GM12891 (cell line): Measurements from ENCODE around the gene CELA3B.
"Not testable (repeated sequence)": the region's sequence is repeated elsewhere in the genome, so short reads cannot be mapped to it uniquely, and the experiment has no call there.

ENCODE experiments used
- DNase-seq: peaks from one replicate; pipeline ENCODE4 v3.0.0; 2011; ENCODE audit warnings: low spot score; ENCODE audit not compliant: insufficient read length
- FAIRE-seq: peaks from 2 replicates; lab custom pipeline; 2011; peaks lifted over from hg19 to GRCh38; lab: Jason Lieb, UNC
- PAX5 ChIP-seq: IDR thresholded peaks from 2 replicates; pipeline ENCODE4 v1.6.1; 2011; ENCODE audit warnings: low read length, moderate library complexity, mild to moderate bottlenecking; ENCODE audit not compliant: insufficient read depth, severe bottlenecking
- POLR2A ChIP-seq: IDR thresholded peaks from 2 replicates; pipeline ENCODE4 v1.6.1; 2011; ENCODE audit warnings: low read depth, low read length, control low read depth
- POLR2AphosphoS5 ChIP-seq: IDR thresholded peaks from 2 replicates; pipeline ENCODE4 v1.6.1; 2011; ENCODE audit warnings: low read depth, low read length, control low read depth
- POU2F2 ChIP-seq: IDR thresholded peaks from 2 replicates; pipeline ENCODE4 v1.6.1; 2011; ENCODE audit warnings: low read depth, mild to moderate bottlenecking, control low read depth, low read length, moderate library complexity
- SPI1 ChIP-seq: IDR thresholded peaks from 2 replicates; pipeline ENCODE4 v1.6.1; 2011; ENCODE audit warnings: low read depth, low read length, control low read depth
- TAF1 ChIP-seq: IDR thresholded peaks from 2 replicates; pipeline ENCODE4 v1.6.1; 2011; ENCODE audit warnings: low read depth, low read length, control low read depth

CELA3B gene

GRCh38 chr1:22018583-22019559 is 42.0 kb downstream of the CELA3B start:
- peak; percentile 36; the same call in 1 of the 2 replicates for TF ChIP-seq POLR2A
- TF ChIP-seq POU2F2, result peak; percentile 52; the same call in 1 of the 2 replicates
- no peak for TF ChIP-seq POLR2AphosphoS5
- peak; percentile 84 for TF ChIP-seq SPI1
- DNase-seq (peak; percentile 49), FAIRE-seq (peak; percentile 90)

DNA sequence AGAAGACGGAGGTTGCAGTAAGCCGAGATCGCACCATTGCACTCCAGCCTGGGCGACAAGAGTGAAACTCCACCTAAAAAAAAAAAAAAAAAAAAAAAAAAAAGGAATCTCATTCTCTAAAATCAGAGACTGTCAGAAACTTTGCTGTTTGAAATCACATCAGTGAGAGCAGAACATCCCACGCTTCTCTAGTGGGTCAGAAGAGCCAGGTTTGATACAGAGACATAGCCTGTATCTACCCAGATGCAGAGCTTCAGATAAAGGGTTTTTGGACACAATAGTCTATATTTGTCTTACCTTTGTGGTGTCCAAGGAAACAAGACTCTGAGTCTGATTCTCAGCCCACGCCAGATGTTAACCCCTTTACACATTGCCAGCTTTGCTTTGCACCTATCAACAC is 44.2 kb downstream of the CELA3B start:
- TF ChIP-seq TAF1 (no peak), POLR2A (no peak), PAX5 (no peak), SPI1 (no peak), POU2F2 (no peak), POLR2AphosphoS5 (no peak)
- no peak for FAIRE-seq
- DNase-seq, result no peak

DNA sequence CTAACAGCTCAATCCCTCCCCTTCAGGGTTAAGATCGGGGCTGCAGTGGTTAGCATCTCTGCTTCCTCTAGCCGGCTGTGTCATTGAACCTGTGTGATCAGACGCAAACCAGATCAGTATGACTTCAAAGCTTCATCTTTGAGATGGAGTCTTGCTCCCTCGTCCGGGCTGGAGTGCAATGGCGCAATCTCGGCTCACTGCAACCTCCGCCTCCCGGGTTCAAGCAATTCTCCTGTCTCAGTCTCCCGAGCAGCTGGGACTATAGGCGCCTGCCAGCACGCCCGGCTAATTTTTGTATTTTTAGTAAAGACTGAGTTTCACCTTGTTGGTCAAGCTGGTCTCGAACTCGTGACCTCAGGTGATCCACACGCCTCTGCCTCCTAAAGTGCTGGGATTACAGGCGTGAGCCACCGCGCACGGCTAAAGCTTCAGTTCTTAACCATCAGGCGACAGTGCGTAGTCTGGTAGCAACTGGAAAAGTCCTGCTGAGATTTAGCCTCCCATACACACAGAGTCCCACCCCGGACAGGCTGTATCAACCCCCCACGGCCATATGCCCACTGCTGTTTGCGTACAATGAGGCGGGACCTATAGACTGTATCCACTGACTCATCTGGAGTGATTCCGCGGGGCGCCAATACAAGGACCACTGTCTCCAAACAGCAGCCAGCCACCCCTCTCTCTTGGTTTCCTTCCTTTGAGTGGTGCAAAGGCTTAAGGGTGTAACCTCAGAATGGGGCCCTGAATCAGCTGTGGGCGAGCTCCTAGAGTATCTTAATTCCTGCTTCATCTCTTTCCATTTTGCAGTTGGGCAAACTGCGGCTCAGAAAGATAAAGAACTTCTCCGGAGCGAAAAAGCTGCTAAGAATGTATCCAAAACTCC is 47.9 kb downstream of the CELA3B start:
- DNase-seq (no peak), FAIRE-seq (no peak)
- TF ChIP-seq SPI1, result no peak
- TF ChIP-seq POLR2AphosphoS5, result no peak
- no peak for TF ChIP-seq POLR2A
- no peak for TF ChIP-seq POU2F2
- no peak for TF ChIP-seq TAF1
- TF ChIP-seq PAX5, result no peak

- FAIRE-seq (peak; percentile 93), DNase-seq (peak; percentile 54)
- peak; percentile 94 for TF ChIP-seq POLR2A
- TF ChIP-seq TAF1, result peak; percentile 62
- TF ChIP-seq SPI1, result peak; percentile 8; the same call in 1 of the 2 replicates
- peak; percentile 76; the same call in 1 of the 2 replicates for TF ChIP-seq POU2F2
- peak; percentile 93 for TF ChIP-seq POLR2AphosphoS5
- TF ChIP-seq PAX5, result no peak
Observed at GRCh38 chr1:22025368-22026155, 48.7 kb downstream of the CELA3B start.

DNA sequence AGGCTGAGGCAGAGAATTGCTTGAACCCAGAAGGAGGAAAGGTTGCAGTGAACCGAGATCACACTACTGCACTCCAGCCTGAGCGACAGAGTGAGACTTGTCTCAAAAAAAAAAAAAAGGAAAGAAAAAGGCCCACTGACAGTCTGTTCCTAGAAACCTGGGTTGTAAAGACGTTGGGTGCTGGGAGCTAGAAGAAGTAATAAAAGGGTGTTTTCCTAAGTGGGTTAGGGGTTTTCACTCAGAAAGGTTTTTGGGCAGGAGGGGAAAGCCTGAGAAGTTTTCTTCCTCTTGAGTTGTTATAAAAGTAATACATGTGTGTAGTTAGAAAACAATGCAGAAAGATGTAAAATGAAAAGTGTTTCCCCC is 50.1 kb downstream of the CELA3B start:
- DNase-seq (no peak), FAIRE-seq (no peak)
- no peak for TF ChIP-seq PAX5
- no peak for TF ChIP-seq POLR2A
- no peak for TF ChIP-seq TAF1
- no peak for TF ChIP-seq POLR2AphosphoS5
- TF ChIP-seq SPI1, result no peak
- no peak for TF ChIP-seq POU2F2

DNA sequence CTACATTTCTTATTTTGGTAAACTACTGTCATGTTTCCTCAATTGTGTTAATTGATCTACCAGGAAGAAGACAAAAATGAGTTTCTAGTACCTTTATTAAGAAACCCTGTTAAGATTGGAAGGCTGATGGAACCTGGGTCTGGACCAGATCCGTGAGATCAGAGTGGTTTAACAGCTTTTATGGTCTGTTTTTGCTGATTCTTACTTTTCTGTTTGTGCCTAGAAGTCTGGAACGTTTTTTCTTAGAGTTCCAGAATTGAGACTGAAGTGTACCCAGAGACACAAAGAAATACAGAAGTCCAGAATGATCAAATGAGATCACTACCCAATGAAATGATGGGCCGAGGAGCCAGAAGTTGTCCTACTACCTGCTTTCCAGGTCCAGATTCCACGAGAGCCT is 53.2 kb downstream of the CELA3B start:
- TF ChIP-seq PAX5 (no peak), TAF1 (no peak), POLR2A (no peak), SPI1 (no peak), POLR2AphosphoS5 (no peak), POU2F2 (no peak)
- FAIRE-seq (no peak), DNase-seq (no peak)

- no peak for FAIRE-seq
- no peak for TF ChIP-seq POLR2A
- DNase-seq, result no peak
Observed at GRCh38 chr1:22030473-22030872, 53.7 kb downstream of the CELA3B start.

- DNase-seq (no peak), FAIRE-seq (peak; percentile 71)
- TF ChIP-seq POLR2A (no peak), SPI1 (0 out of 2 replicates have a peak, but pooled peaks have one; percentile 16), POU2F2 (no peak)
Observed at GRCh38 chr1:22031214-22031962, 54.6 kb downstream of the CELA3B start.

DNA sequence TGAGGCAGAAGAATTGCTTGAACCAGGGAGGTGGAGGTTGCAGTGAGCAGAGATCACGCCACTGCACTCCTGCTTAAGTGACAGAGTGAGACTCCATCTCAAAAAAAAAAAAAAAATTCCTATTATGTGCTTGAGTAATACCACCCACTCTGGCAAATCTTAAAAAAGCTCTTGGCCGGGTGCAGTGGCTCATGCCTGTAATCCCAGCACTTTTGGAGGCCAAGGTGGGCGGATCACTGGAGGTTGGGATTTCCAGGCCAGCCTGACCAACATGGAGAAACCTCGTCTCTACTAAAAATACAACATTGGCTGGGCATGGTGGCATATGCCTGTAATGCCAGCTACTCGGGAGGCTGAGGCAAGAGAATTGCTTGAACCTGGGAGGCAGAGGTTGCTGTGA is 58.0 kb downstream of the CELA3B start:
- not testable (repeated sequence) for FAIRE-seq, DNase-seq
